SKM-1 (cell line): Measurements from ENCODE around the gene PATE4.

Experiments used
- DNase-seq: peaks from one replicate; lab custom pipeline; 2025; ENCODE audit not compliant: unreplicated experiment; lab: John Stamatoyannopoulos, UW

The PATE4 gene

DNA sequence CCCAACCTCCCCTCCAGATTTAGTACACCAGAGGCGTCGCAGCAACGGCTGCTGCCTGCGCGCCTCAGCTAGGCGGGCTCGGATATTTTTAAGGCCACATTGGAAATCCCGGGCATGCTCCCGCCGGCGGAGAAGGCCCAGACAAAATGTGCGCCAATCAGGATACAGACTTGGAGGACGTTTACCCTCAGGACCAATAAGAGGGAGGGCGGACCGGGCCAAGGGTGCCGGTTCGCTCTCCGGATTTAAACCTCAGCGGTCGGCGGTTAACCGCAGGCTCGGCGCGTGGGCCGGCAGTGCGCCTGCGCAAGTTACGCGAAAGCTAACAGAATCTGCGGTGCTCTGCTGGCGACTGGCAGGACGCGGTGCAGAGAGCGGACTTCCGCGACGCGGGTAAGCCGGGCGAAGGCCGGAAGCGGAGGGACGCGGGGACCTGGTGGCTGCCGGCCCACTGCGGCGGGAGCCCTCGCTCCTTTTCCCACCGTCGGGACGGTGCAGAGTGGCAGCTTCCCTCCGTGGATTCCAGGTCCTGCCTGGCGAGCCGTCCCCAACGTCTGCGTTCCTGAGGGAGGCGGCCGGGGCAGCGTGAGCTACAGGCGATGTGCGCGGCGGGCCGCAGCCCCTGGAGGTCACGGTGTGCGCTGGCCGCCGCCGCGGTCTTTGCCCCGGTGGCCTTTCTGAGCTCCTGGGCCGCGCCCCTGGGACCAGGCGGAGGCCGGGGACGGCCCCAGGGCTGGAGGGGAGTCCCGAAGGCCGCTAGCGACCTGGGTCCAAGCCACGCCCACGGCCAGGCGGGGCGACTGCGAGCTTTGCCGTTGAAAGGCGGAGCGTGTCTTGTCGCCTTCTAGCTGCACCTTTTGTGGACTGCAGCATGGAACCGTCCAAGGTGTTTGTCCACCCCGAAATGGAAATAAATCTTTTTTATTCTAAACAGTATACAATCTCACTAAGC is 54.5 kb downstream of the PATE4 start, which contains the start of gene HYLS1:
TSS of gene HYLS1 (plus strand) at position 296 of the 952 bp plus-strand sequence. CDS start 11,701 bp downstream, outside the sequence.
- DNase-seq: peak; percentile 63
